Liver (tissue), 9 donors: ENCODE data around the gene WNT11. TPM values are rescaled to one million over a fixed set of nuclear protein-coding genes. Genes with fewer than 3 reads are reported as not detected.

ENCODE experiments used
- DNase-seq: peaks from one replicate; pipeline ENCODE4 v3.0.0-alpha.2; 2017; ENCODE audit warnings: low spot score
- H3K27ac ChIP-seq, 2 donors: one replicate each; pipeline ENCODE4 v1.7.0; 2013; ENCODE audit warnings: inconsistent platforms in 2 of 2, low read length in 2 of 2, control low read depth in 1 of 2, low read depth in 1 of 2, mild to moderate bottlenecking in 1 of 2
- H3K27me3 ChIP-seq, 4 donors: one replicate each; pipeline versions ENCODE4 v1.6.1 to v1.7.0; 2013; ENCODE audit warnings: low read length in 3 of 4, inconsistent platforms in 1 of 4, mild to moderate bottlenecking in 1 of 4, moderate library complexity in 1 of 4; ENCODE audit not compliant: control insufficient read depth in 4 of 4, insufficient read depth in 4 of 4
- H3K36me3 ChIP-seq, 4 donors: one replicate each; pipeline versions ENCODE4 v1.6.1 to v1.7.0; 2013; ENCODE audit warnings: low read length in 3 of 4, mild to moderate bottlenecking in 3 of 4, low read depth in 1 of 4, moderate library complexity in 1 of 4; ENCODE audit not compliant: control insufficient read depth in 4 of 4, insufficient read depth in 3 of 4
- H3K4me1 ChIP-seq, 4 donors: one replicate each; pipeline versions ENCODE4 v1.6.1 to v1.7.0; 2013; ENCODE audit warnings: low read length in 3 of 4, mild to moderate bottlenecking in 3 of 4, moderate library complexity in 1 of 4; ENCODE audit not compliant: control insufficient read depth in 4 of 4, insufficient read depth in 4 of 4
- H3K4me3 ChIP-seq, 3 donors: one replicate each; pipeline versions ENCODE4 v1.6.1 to v1.7.0; 2013; ENCODE audit warnings: low read length in 3 of 3, control low read depth in 1 of 3, low read depth in 1 of 3, mild to moderate bottlenecking in 1 of 3
- H3K9ac ChIP-seq, 2 donors: one replicate each; pipeline ENCODE4 v1.7.0; 2013; ENCODE audit warnings: low read length in 2 of 2, mild to moderate bottlenecking in 2 of 2, moderate library complexity in 2 of 2, control low read depth in 1 of 2, low read depth in 1 of 2
- H3K9me3 ChIP-seq, 4 donors: one replicate each; pipeline versions ENCODE4 v1.6.1 to v1.7.0; 2013; ENCODE audit warnings: low read length in 3 of 4; ENCODE audit not compliant: control insufficient read depth in 4 of 4
- EGR1 ChIP-seq, 2 donors: IDR thresholded peaks; 2 replicates each; pipeline ENCODE4 v1.6.1; 2016 to 2018; ENCODE audit warnings: antibody characterized with exemption in 2 of 2, low read depth in 2 of 2
- FOXA1 ChIP-seq: IDR thresholded peaks from 2 replicates; pipeline ENCODE4 v1.6.1; 2016; ENCODE audit warnings: antibody characterized with exemption
- FOXA2 ChIP-seq: IDR thresholded peaks from 2 replicates; pipeline ENCODE4 v1.6.1; 2016; ENCODE audit warnings: antibody characterized with exemption
- GABPA ChIP-seq, 2 donors: IDR thresholded peaks in 1 of 2; conservative IDR thresholded peaks in 1 of 2; 2 replicates each; pipeline ENCODE4 v1.6.1; 2016; ENCODE audit warnings: antibody characterized with exemption in 2 of 2, mild to moderate bottlenecking in 1 of 2, moderate library complexity in 1 of 2
- HNF4A ChIP-seq, 2 donors: conservative IDR thresholded peaks; 2 replicates each; pipeline ENCODE4 v1.6.1; 2016; ENCODE audit warnings: antibody characterized with exemption in 2 of 2, mild to moderate bottlenecking in 2 of 2
- HNF4G ChIP-seq: IDR thresholded peaks from 2 replicates; pipeline ENCODE4 v1.6.1; 2016; ENCODE audit warnings: antibody characterized with exemption
- JUND ChIP-seq, 2 donors: IDR thresholded peaks; 2 replicates each; pipeline ENCODE4 v1.6.1; 2016; ENCODE audit warnings: antibody characterized with exemption in 2 of 2
- NR2F2 ChIP-seq: IDR thresholded peaks from 2 replicates; pipeline ENCODE4 v1.6.1; 2016; ENCODE audit warnings: antibody characterized with exemption
- RAD21 ChIP-seq, 2 donors: IDR thresholded peaks; 2 replicates each; pipeline ENCODE4 v1.6.1; 2016; ENCODE audit warnings: antibody characterized with exemption in 2 of 2, mild to moderate bottlenecking in 2 of 2
- RXRA ChIP-seq, 2 donors: IDR thresholded peaks; 2 replicates each; pipeline ENCODE4 v1.6.1; 2017 to 2018; ENCODE audit warnings: antibody characterized with exemption in 2 of 2, mild to moderate bottlenecking in 1 of 2
- SP1 ChIP-seq: IDR thresholded peaks from 2 replicates; pipeline ENCODE4 v1.6.1; 2018; ENCODE audit warnings: antibody characterized with exemption, mild to moderate bottlenecking
- TAF1 ChIP-seq: conservative IDR thresholded peaks from 2 replicates; pipeline ENCODE4 v1.6.1; 2016; ENCODE audit warnings: antibody characterized with exemption, mild to moderate bottlenecking
- YY1 ChIP-seq: IDR thresholded peaks from 2 replicates; pipeline ENCODE4 v1.6.1; 2016; ENCODE audit warnings: antibody characterized with exemption, mild to moderate bottlenecking
- WGBS: extraction: QIAGEN DNeasy Blood & Tissue Kit; methylation state at CpG from one replicate; pipeline ENCODE4 v1.1.7; 2013; 5-methylcytosine and 5-hydroxymethylcytosine counted together
- polyA plus RNA-seq, 2 donors: library from polyadenylated mRNA; stranded (reverse) in 1 of 2; unstranded in 1 of 2; fragments of 200-250 nt in 1 of 2; fragments of >200 nt in 1 of 2; fragmentation: Nextera tagmentation in 1 of 2; extraction: Ambion mirVana in 1 of 2; gene quantifications; one replicate each; pipeline versions ENCODE4 v1.2.1 to v1.2.3, GENCODE V29; 2013 to 2015
- total RNA-seq, 2 donors: library from RNA; depleted of rRNA; stranded (reverse); fragments of >200 nt; gene quantifications; one replicate each; pipeline ENCODE4 v1.2.3, GENCODE V29; 2014
- TF ChIP-seq, protein P1 (sequence below): fragments of 150-350 bp; IDR thresholded peaks from 2 replicates; pipeline ENCODE4 v1.5.1; 2017; ENCODE audit warnings: improper control_type of control experiment, low read depth, low read length; ENCODE audit not compliant: missing input control
- TF ChIP-seq, protein P2 (sequence below): IDR thresholded peaks from 2 replicates; pipeline ENCODE4 v1.6.1; 2016; ENCODE audit warnings: antibody characterized with exemption
- TF ChIP-seq, protein P3 (sequence below): IDR thresholded peaks from 2 replicates; pipeline ENCODE4 v1.6.1; 2016; ENCODE audit warnings: antibody characterized with exemption
- TF ChIP-seq, protein P4 (sequence below): IDR thresholded peaks from 2 replicates; pipeline ENCODE4 v1.6.1; 2016; ENCODE audit warnings: antibody characterized with exemption
- TF ChIP-seq, protein P5 (sequence below): IDR thresholded peaks from 2 replicates; pipeline ENCODE4 v1.6.1; 2016; ENCODE audit warnings: antibody characterized with exemption, mild to moderate bottlenecking
- donor health status: healthy.
- donor health status: healthy.
- donor health status: healthy.
- donor health status: healthy.
- donor health status: healthy.

The WNT11 gene
- total and polyA plus RNA-seq, 4 donors = 1.1 to 4.8 (median 2.5) TPM

DNA sequence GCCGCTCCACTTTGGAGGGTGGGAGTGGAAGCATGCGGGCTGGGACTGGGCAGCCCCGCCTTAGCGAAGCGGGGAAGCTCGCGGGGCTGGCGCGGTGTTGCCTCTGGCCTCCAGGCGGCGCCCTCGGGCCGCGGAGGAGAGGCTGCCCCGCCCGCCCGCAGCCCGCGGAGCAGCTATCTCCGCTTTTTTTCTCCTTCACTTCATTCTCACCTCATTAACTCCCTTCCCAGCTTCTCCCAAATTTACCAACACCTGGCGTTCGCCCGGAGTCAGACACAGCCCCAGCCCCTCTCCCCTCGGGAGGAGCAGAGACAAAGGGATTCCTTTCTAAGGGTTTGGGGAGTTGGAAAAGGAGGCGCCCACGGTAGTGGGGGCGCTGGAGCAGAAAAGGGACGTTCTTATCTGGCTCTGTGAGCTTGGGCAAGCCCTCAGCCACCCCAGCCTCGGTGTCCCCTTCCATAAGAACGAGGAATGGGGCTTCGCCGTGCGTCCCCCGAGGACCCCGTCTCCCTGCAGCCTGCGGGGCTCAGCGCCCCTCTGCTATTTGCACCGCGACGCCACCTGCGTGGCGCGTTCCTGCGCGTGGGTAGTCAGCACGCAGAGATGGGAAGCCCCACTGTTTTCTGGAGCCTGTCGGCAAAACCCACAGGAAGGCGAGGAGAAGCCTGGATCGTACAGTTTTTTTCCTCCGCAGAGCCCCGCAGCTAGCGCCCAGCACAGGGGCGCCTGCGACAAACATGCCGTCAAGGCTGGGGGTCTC lies 1.5 kb upstream of the WNT11 start:
- Histone ChIP-seq H3K27ac (peak overlapping the region in 1 of 2 donors; percentile 70), H3K9me3 (no peaks in the 10 kb centered on the region), H3K27me3 (no peaks in the 10 kb centered on the region), H3K36me3 (no peaks in the 10 kb centered on the region), H3K9ac (peak overlapping the region; percentile 38 to 61), H3K4me3 (peak overlapping the region; percentile 33 to 64 (median 62)), H3K4me1 (peaks cover 10 to 51% (median 22%) of the 10 kb centered on the region in 4 donors)
- peak; percentile 78 for DNase-seq
- 2% methylated on average over 55 of the region's 55 CpGs for WGBS
- TF ChIP-seq SP1 = peak; percentile 8
- TF ChIP-seq RAD21 (IDR thresholded peaks at IDR 0.05) = peak; percentile 87 to 89
- no peak for TF ChIP-seq HNF4A (conservative IDR thresholded peaks at IDR 0.05)
- TF ChIP-seq, protein P1, sequence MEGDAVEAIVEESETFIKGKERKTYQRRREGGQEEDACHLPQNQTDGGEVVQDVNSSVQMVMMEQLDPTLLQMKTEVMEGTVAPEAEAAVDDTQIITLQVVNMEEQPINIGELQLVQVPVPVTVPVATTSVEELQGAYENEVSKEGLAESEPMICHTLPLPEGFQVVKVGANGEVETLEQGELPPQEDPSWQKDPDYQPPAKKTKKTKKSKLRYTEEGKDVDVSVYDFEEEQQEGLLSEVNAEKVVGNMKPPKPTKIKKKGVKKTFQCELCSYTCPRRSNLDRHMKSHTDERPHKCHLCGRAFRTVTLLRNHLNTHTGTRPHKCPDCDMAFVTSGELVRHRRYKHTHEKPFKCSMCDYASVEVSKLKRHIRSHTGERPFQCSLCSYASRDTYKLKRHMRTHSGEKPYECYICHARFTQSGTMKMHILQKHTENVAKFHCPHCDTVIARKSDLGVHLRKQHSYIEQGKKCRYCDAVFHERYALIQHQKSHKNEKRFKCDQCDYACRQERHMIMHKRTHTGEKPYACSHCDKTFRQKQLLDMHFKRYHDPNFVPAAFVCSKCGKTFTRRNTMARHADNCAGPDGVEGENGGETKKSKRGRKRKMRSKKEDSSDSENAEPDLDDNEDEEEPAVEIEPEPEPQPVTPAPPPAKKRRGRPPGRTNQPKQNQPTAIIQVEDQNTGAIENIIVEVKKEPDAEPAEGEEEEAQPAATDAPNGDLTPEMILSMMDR = peak; percentile 91

DNA sequence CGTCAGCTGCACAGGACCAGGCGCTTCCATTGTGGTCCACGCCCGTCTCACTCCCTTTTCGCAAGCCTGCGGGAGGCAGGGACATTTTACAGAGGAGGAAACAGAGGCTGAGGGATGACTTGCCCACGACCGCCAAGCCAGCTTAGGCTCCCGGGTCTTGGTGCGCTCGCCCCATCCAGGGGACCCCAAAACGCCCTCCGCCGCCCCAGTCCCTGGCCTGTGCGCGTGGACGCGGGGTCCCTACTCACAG lies 300 bp downstream of the WNT11 start:
- Histone ChIP-seq H3K36me3 (no peaks in the 10 kb centered on the region), H3K4me3 (peak overlapping the region in 1 of 3 donors; percentile 30), H3K4me1 (peaks cover 10 to 51% (median 22%) of the 10 kb centered on the region in 4 donors), H3K9me3 (no peaks in the 10 kb centered on the region), H3K9ac (no peak overlapping the region), H3K27me3 (no peaks in the 10 kb centered on the region), H3K27ac (no peak overlapping the region)
- TF ChIP-seq HNF4A (conservative IDR thresholded peaks at IDR 0.05) (no peak), NR2F2 (no peak), RXRA (IDR thresholded peaks at IDR 0.05) (no peak), SP1 (no peak), FOXA2 (no peak), GABPA (IDR thresholded peaks at IDR 0.05 in 1 of 2, conservative IDR thresholded peaks at IDR 0.05 in 1 of 2) (no peak), YY1 (no peak), HNF4G (no peak), EGR1 (IDR thresholded peaks at IDR 0.05; ENCODE audit: low read depth in 2 of 2) (no peak), JUND (IDR thresholded peaks at IDR 0.05) (no peak), TAF1 (no peak), FOXA1 (no peak), RAD21 (IDR thresholded peaks at IDR 0.05) (no peak)
- TF ChIP-seq, protein P2, sequence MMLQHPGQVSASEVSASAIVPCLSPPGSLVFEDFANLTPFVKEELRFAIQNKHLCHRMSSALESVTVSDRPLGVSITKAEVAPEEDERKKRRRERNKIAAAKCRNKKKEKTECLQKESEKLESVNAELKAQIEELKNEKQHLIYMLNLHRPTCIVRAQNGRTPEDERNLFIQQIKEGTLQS = no peak
- TF ChIP-seq, protein P3, sequence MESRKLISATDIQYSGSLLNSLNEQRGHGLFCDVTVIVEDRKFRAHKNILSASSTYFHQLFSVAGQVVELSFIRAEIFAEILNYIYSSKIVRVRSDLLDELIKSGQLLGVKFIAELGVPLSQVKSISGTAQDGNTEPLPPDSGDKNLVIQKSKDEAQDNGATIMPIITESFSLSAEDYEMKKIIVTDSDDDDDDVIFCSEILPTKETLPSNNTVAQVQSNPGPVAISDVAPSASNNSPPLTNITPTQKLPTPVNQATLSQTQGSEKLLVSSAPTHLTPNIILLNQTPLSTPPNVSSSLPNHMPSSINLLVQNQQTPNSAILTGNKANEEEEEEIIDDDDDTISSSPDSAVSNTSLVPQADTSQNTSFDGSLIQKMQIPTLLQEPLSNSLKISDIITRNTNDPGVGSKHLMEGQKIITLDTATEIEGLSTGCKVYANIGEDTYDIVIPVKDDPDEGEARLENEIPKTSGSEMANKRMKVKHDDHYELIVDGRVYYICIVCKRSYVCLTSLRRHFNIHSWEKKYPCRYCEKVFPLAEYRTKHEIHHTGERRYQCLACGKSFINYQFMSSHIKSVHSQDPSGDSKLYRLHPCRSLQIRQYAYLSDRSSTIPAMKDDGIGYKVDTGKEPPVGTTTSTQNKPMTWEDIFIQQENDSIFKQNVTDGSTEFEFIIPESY = no peak
- TF ChIP-seq, protein P1 = no peak
- TF ChIP-seq, protein P4, sequence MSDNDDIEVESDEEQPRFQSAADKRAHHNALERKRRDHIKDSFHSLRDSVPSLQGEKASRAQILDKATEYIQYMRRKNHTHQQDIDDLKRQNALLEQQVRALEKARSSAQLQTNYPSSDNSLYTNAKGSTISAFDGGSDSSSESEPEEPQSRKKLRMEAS = no peak
- TF ChIP-seq, protein P5, sequence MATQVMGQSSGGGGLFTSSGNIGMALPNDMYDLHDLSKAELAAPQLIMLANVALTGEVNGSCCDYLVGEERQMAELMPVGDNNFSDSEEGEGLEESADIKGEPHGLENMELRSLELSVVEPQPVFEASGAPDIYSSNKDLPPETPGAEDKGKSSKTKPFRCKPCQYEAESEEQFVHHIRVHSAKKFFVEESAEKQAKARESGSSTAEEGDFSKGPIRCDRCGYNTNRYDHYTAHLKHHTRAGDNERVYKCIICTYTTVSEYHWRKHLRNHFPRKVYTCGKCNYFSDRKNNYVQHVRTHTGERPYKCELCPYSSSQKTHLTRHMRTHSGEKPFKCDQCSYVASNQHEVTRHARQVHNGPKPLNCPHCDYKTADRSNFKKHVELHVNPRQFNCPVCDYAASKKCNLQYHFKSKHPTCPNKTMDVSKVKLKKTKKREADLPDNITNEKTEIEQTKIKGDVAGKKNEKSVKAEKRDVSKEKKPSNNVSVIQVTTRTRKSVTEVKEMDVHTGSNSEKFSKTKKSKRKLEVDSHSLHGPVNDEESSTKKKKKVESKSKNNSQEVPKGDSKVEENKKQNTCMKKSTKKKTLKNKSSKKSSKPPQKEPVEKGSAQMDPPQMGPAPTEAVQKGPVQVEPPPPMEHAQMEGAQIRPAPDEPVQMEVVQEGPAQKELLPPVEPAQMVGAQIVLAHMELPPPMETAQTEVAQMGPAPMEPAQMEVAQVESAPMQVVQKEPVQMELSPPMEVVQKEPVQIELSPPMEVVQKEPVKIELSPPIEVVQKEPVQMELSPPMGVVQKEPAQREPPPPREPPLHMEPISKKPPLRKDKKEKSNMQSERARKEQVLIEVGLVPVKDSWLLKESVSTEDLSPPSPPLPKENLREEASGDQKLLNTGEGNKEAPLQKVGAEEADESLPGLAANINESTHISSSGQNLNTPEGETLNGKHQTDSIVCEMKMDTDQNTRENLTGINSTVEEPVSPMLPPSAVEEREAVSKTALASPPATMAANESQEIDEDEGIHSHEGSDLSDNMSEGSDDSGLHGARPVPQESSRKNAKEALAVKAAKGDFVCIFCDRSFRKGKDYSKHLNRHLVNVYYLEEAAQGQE = no peak
- 55% methylated on average over 18 of the region's 18 CpGs for WGBS
- no peak for DNase-seq
